ENCODE data around the gene KSR1.
"Not testable (repeated sequence)": the region's sequence is repeated elsewhere in the genome, so short reads cannot be mapped to it uniquely, and the experiment has no call there.

KSR1 gene

GRCh38 chr17:27496437-27496943 is 40.2 kb downstream of the KSR1 start:
- no peak for DNase-seq

- DNase-seq: no peak
Measured at GRCh38 chr17:27496971-27497370, 40.7 kb downstream of the KSR1 start.

DNA sequence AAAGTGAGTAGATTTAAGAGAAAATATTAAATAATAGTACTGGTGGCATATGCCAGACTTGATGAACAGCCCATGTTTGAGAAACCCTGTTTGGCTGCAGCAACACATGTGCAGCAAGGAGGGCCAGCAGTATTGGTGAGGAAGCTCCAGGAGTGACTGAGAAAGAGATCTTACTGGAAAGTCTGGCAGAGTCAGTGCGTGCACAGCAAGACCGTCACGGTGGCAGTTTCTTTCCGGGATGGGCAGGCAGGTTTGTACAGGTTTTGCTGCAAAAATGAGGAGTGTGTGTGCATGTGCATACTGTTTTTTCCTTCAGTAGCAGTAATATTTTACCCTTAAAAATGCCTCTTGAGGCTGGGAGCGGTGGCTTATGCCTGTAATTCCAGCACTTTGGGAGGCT is 41.4 kb downstream of the KSR1 start:
- DNase-seq: no peak

- DNase-seq: no peak
Measured at GRCh38 chr17:27498615-27499309, 42.5 kb downstream of the KSR1 start.

GRCh38 chr17:27499451-27500265 is 43.4 kb downstream of the KSR1 start:
- no peak for DNase-seq

DNA sequence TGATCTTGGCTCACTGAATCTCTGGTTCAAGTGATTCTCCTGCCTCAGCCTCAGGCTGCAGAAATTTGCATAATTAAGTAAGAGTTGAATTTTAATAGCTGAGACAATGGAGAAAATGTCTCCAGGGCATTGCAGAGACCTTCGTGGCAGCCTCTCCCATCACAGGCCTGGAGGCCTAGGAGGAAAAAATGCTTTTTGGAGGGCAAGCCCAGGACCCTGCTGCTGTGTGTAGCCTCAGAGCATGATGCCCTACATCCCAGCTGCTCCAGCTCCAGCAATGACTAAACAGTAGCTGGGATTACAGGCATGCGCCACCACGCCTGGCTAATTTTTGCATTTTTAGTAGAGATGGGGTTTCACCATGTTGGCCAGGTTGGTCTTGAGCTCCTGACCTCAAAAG is 45.1 kb downstream of the KSR1 start:
- not testable (repeated sequence) for DNase-seq

DNA sequence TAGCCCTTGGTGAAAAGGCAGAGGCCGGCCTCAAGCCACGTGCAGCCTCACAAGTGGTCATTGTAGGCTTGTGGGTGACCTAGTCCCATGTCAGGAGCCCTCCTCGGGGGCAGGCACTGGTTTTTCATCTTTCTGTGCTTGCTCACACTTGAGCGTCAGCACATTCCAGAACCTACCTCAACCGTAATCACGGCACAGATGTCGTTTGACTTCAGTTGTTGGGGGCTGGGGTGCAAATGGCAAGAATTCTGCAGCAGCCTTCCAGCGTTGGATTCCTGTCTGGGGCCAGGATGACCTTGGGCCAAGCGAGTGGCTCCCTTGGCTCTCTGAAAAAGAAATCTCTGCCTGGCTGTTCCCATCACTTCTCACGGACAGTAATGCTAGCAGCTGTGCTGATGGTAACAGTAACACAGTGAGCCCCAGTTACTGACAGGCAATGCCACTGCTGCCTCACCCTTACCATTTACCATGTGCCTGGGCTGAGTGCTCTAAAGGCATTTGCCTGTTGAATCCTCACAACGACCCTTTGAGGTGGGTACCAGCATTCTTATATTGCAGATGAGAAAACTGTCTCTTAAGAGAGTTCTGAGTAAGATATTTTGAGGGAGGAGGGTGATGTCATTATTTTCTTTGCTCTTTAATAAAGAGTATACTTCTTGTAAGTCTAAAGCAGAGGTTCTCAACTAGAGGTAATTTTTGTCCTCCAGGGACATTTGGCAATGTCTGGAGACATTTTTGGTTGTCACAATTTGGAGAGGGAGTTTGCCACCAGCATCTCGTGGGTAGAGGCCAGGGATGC is 46.5 kb downstream of the KSR1 start:
- no peak for DNase-seq

GRCh38 chr17:27503611-27504010 is 47.4 kb downstream of the KSR1 start:
- no peak for DNase-seq

- DNase-seq: no peak
Measured at GRCh38 chr17:27504188-27504995, 48.1 kb downstream of the KSR1 start.

DNA sequence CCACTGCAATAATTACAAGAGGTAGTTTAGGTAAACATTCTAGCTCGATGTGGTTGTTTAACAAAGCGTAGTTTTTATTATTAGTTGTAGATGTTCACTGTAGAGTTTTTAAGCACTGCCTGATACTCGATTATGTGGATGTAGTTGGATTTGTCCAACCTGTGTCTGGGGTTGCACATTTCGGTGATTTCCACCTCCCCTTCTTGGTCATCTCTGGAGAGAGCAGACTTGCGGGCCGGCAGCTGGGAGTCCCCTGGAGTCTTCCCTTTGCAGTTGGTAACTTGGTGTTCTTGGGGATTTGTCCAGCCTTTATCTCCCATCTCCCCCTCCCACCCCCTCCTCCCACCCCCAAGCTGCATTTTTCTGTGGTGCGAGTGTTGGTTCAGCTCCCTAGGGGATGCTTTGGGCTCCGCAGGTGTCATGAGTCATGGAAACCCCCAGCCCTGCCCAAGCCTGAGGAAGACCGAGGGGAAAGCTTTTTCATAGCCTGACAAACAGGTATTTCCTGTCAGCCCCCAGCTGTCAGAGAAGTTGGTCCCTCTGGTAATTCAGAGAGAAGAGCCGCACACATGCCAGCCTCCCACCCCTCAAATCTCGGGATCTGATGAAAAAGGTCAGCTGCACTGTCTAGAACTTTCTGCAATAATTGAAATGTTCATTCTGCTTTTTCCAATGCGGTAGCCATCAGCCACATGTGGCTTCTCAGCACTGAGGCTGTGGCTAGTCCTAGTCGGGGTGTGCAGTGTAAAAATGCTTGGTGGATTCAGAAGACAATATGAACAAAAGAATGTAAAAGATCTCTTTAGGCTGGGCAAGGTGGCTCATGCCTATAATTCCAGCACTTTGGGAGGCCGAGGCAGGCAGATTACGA is 50.3 kb downstream of the KSR1 start:
- DNase-seq: no peak

DNA sequence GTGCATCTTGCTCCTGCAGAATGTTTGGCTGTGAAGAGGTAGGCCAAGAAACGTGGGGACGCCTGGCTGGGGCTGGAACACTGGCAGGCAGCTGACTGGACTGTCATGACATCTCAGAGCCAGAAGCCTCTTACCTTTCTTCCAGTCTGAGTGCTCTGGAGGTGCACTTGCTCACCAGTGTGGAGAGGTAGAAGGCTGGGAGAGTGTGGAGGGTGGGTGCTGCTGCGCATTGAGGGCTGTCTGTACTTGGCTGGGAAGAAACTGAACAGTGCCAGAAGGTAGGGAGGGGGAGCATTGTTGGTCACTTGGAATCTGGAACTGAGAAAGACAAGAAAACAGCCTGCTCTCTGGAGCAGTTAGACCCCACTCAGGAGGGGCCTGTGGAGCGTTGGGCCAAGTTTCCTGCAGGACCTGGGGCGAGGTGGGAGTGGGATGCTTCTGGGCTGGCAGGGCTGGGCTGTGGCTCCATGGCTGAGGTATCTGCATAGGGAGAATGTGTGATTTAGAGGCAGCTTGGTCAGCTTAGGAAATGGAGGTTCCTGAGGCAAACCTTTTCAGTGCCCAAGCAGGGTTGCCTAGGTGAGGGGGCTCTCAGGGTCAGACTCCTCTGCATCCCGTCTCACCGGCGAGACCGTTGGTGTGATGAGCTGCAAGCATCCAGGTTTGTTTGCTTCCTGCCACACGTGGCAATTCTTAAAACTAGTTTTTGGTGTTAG is 55.1 kb downstream of the KSR1 start:
- no peak for DNase-seq

- DNase-seq: no peak
Measured at GRCh38 chr17:27512031-27512430, 55.8 kb downstream of the KSR1 start.

GRCh38 chr17:27512511-27513346 is 56.5 kb downstream of the KSR1 start:
- no peak for DNase-seq

DNA sequence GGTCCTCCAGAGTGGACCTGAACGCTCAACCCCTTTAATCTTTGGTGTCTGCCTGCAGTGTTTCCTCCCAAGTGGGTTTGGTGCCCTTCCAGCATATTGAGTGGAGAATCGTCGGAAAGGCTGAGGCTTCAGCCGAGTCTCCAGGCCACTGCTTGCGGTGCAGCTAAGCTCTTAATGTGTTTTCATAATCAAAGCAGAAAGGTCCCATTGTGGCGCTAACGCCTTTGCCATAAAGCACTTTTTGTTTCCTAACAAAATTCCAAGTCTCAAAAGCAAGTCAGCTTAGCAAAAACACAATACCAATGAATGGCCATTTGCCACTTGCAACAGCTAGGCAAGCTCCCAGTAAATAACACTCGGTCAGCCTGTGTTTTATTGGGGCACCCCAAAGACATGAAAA is 57.6 kb downstream of the KSR1 start:
- DNase-seq: no peak

DNA sequence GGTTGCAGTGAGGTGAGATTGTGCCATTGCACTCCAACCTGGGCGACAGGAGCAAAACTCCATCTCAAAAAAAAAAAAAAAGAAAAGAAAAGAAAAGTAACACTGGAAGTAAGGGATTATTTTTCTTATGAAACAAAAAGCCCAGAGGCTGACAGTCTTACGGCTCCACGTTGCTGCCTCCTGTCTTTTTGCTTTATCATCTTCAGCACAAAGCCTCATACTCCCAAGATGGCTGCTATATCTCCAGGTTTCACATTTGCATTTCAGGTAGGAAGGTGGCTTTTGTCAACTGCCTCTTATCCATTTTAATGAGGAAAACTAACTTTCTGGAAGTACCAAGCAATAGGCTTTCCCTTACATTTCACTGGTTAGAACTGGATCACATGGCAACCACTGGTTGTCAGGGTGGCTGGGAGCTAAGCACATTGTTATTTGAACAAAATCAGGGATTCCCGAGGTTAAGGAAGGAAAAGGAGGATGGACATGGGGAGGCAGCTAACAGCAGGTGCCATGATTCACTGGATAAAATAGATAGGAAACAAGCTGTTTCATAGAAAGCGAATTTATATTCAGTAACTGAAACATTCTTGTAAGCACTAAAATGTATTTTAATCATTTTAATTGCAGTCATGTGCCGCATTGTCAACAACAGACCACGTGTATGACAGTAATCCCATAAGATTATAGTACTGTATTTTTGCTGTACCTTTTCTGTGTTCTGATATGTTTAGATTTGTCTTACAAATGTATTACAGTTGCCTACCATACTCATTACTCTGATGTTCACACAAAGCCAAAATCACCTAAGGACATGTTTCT is 58.6 kb downstream of the KSR1 start:
- DNase-seq: no peak

- no peak for DNase-seq
Measured at GRCh38 chr17:27518048-27518447, 61.8 kb downstream of the KSR1 start.

DNA sequence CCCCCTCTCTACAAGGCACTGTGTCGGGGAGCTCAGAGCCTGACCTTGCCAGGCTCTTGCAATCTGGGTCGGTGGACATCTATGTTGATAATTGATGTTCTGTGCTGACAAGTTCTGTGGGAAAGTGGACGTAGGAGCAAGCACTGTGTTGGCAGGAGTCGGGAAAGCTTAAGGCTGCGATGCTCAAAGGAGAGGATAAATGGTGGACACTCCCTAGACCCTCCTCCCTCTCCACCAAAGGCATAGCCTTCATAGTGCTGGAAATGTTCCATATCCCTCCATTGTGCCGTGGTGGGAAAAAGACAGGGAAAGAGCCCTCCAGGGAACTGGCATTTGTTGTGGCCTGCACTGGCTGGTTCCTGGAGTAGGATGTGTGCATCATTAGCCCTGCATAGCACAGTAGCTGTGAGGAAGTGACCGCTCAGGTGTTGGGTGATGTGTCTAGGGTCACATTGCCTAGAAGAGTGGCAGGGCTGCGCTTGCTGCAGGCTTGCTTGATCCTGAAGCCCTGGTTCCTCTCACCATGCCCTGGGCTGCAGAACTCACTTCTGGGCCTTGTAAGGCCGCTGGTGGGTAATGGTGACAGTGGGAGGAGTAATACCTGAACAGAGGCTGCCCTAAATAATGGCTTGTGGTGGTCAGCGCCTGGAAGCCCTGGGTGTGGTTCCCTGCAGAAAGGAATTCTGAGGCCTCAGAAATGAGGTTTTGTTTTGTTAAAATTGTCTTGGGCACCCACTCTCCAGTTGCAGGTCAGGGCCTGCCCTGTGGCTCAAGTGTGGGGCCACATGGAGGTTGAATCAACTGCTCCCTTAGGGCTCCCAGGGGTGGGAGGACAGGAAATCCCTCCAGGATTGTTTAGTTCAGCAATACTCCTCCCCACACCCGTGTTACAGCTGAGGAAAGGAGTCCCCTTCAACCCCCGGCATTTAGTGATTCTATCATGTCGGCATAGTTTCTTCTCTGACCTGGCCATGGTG is 62.6 kb downstream of the KSR1 start:
- no peak for DNase-seq

GRCh38 chr17:27519550-27519949 is 63.3 kb downstream of the KSR1 start:
- DNase-seq: no peak

Measured in stimulated activated CD4-positive, alpha-beta T cell treated with anti-CD3 and anti-CD28 coated beads, Interleukin-1b, Interleukin-23, amount 100 ng/mL, for 48 hours (primary cell).